Measurements from ENCODE around the gene EN1. TPM values are rescaled to one million over a fixed set of nuclear protein-coding genes. Genes with fewer than 3 reads are reported as not detected.
A peak's percentile ranks its signal among the peaks of the same experiment; 100 is the strongest.

EN1 gene
- total and polyA plus RNA-seq, 2 experiments from 2014 or later = 0.43 to 1.3 TPM

DNA sequence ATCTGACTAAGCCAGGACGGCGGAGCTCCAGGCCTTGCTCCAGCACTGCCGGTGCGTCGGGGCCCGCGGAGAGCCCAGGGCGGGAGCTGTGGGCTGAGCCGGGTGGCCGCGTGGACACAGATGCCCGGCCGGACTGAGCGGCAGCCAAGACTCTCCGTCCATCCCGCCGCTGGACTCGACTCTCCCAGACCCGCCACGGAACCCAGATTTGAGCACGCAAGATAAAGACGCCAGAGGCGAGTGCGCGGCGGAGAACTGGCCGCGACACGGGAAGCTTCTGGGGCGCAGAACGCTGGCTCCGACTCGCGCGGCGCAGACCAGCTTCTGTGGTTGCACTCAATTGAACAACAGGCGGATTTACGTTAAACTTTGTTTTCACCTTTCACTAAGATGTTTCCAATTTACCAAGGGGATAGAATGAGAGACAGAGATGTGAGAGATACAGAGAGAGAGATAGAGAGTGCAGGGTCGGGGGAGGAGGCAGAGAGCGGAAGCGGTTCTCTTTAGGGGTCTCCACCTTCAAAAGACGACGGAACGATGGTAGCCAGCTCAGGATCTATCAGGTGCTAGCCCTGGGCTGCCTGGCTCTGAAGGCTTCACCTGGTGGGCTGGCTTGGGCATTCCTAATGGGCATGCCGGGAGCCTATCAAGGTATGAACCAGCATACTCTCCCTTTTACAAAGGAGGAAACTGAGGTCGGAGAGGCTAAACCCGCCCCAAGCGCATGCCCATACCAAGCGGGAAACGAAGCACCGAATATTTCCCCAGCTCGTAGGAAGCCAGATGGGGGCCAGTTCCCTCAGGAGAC lies 10.4 kb upstream of the EN1 start:
- no peak overlapping the region for H3K4me3 ChIP-seq
- WGBS (ENCODE audit: low lambda C conversion rate, missing lambda C conversion rate) = 6% methylated on average over 52 of the region's 52 CpGs
- H3K27ac ChIP-seq = no peak overlapping the region
- H3K79me2 ChIP-seq = no peaks in the 10 kb centered on the region
- no peaks in the 10 kb centered on the region for H3K9me3 ChIP-seq (ENCODE audit: low read depth)
- H3K4me1 ChIP-seq (ENCODE audit: insufficient read depth) = peaks cover 10% of the 10 kb centered on the region
- DNase-seq (ENCODE audit: low spot score) = no peak
- no peaks in the 10 kb centered on the region for H3K36me3 ChIP-seq (replicated peaks; ENCODE audit: insufficient read depth, low read depth)
- H2AFZ ChIP-seq = no peak overlapping the region
- H3K9me2 ChIP-seq (replicated peaks; ENCODE audit: insufficient read depth) = no peaks in the 10 kb centered on the region
- TF ChIP-seq EZH2phosphoT487 (IDR thresholded peaks at IDR 0.05; ENCODE audit: low read depth, severe bottlenecking, unreplicated experiment) = peak; percentile 72
- peak; percentile 90 for TF ChIP-seq EZH2 (IDR thresholded peaks at IDR 0.05; ENCODE audit: borderline replicate concordance)
- TF ChIP-seq, protein P1, sequence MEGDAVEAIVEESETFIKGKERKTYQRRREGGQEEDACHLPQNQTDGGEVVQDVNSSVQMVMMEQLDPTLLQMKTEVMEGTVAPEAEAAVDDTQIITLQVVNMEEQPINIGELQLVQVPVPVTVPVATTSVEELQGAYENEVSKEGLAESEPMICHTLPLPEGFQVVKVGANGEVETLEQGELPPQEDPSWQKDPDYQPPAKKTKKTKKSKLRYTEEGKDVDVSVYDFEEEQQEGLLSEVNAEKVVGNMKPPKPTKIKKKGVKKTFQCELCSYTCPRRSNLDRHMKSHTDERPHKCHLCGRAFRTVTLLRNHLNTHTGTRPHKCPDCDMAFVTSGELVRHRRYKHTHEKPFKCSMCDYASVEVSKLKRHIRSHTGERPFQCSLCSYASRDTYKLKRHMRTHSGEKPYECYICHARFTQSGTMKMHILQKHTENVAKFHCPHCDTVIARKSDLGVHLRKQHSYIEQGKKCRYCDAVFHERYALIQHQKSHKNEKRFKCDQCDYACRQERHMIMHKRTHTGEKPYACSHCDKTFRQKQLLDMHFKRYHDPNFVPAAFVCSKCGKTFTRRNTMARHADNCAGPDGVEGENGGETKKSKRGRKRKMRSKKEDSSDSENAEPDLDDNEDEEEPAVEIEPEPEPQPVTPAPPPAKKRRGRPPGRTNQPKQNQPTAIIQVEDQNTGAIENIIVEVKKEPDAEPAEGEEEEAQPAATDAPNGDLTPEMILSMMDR (IDR thresholded peaks at IDR 0.05; ENCODE audit: poor library complexity) = no peak
- H4K20me1 ChIP-seq (ENCODE audit: insufficient read depth, poor library complexity, severe bottlenecking) = no peaks in the 10 kb centered on the region
- H3K4me2 ChIP-seq = peak overlapping the region; percentile 51
- H3K27me3 ChIP-seq = peaks cover 99% of the 10 kb centered on the region

DNA sequence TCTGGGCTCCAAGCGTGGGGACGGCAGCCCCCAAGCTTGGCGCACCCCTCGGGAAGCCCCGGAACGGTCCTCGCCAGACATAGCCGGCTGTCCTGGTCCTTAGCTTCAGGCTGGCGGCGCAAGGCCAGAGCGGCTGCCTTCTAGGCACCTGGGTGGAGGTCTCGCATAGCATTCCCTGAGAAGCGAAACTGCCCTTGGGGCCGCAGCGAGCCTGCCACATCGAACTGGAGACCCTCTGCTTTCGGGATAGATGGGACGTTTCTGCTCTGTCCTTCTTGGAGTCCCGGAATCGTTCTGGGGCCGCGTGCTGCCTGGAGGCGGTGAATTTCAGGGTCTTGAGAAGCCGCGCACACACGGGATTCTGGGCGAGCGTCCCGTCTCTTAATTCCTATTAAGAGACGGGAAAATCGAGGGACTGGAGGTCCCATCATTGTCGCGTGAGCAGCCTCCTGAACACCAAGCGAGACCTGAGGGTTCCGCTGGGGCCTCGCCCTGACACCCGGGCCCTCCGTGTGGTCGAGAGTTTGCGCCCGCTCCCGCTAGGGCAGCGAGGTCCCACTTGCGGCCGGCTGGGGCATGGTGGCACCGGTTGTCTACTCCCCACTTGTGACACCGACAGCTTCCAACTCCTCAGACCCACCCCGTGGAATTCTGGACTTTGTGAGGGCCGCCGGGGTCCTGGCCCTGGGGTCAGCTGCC lies 9.7 kb upstream of the EN1 start:
- H4K20me1 ChIP-seq (ENCODE audit: insufficient read depth, poor library complexity, severe bottlenecking) = no peaks in the 10 kb centered on the region
- no peaks in the 10 kb centered on the region for H3K79me2 ChIP-seq
- peak overlapping the region; percentile 51 for H3K4me2 ChIP-seq
- no peak overlapping the region for H3K4me3 ChIP-seq
- TF ChIP-seq, protein P1 (IDR thresholded peaks at IDR 0.05; ENCODE audit: poor library complexity) = no peak
- TF ChIP-seq EZH2 (IDR thresholded peaks at IDR 0.05; ENCODE audit: borderline replicate concordance) = peak; percentile 57
- H3K27ac ChIP-seq = no peak overlapping the region
- H3K4me1 ChIP-seq (ENCODE audit: insufficient read depth) = peaks cover 10% of the 10 kb centered on the region
- H3K36me3 ChIP-seq (replicated peaks; ENCODE audit: insufficient read depth, low read depth) = no peaks in the 10 kb centered on the region
- WGBS (ENCODE audit: low lambda C conversion rate, missing lambda C conversion rate) = 9% methylated on average over 50 of the region's 50 CpGs
- no peak for DNase-seq (ENCODE audit: low spot score)
- H3K9me2 ChIP-seq (replicated peaks; ENCODE audit: insufficient read depth) = no peaks in the 10 kb centered on the region
- H3K27me3 ChIP-seq = peaks cover 99% of the 10 kb centered on the region
- no peak overlapping the region for H2AFZ ChIP-seq
- H3K9me3 ChIP-seq (ENCODE audit: low read depth) = no peaks in the 10 kb centered on the region

DNA sequence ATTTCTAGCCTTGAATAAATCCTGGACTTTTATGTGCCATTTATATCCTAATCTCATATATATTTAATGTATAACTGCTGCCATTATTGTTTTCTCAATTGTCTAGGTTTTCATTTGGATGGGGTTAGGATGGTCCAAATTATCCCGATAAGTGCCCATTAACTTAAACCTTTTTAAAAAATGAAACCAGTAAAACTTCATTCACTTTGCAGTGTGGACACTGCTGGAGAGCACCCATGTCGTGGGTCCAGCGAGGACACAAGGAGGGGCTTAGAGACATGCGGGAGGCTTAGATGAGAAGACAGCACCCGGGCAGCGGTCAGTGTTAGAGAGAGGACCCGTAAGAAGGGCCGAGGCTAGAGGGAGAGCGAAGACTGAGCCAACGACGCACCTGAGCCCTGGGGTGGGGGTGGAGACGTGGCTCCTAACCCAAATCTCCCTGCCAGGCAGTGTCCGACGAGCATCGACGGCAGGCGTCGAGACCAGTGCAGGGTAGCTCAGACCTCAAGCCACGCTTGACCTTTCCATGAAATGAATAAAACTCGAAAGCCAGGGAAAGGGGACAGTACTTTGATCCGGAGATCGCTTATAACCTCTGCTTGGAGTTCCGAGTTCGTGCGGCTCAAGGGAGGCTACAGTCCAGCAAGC lies 9.0 kb upstream of the EN1 start:
- Histone ChIP-seq H3K36me3 (replicated peaks; ENCODE audit: insufficient read depth, low read depth) (no peaks in the 10 kb centered on the region), H3K27me3 (peaks cover 99% of the 10 kb centered on the region), H3K9me2 (replicated peaks; ENCODE audit: insufficient read depth) (no peaks in the 10 kb centered on the region), H3K4me2 (peak overlapping the region; percentile 88), H3K4me1 (ENCODE audit: insufficient read depth) (peaks cover 10% of the 10 kb centered on the region), H3K79me2 (no peaks in the 10 kb centered on the region), H3K9me3 (ENCODE audit: low read depth) (no peaks in the 10 kb centered on the region), H3K27ac (no peak overlapping the region), H4K20me1 (ENCODE audit: insufficient read depth, poor library complexity, severe bottlenecking) (no peaks in the 10 kb centered on the region), H2AFZ (no peak overlapping the region), H3K4me3 (no peak overlapping the region)
- TF ChIP-seq EZH2 (IDR thresholded peaks at IDR 0.05; ENCODE audit: borderline replicate concordance) (no peak), EZH2phosphoT487 (IDR thresholded peaks at IDR 0.05; ENCODE audit: low read depth, severe bottlenecking, unreplicated experiment) (peak; percentile 36)
- no peak for DNase-seq (ENCODE audit: low spot score)
- 15% methylated on average over 25 of the region's 25 CpGs for WGBS (ENCODE audit: low lambda C conversion rate, missing lambda C conversion rate)

All from hepatocyte (in vitro differentiated cells).